H1 (cell line): Measurements from ENCODE around the gene MAN1C1. TPM values are rescaled to one million over a fixed set of nuclear protein-coding genes. Genes with fewer than 3 reads are reported as not detected.

Experiments
- CTCF ChIA-PET: fragments of 300-600 bp; sonication (Branson Sonifier 250); formaldehyde crosslinking; loops from one replicate; lab custom pipeline; 2021; ENCODE audit not compliant: partially characterized antibody; lab: Charles Lee
- POLR2A ChIA-PET: fragments of 300-600 bp; sonication (Branson Sonifier 250); formaldehyde crosslinking; loops from one replicate; lab custom pipeline; 2021; ENCODE audit warnings: inconsistent platforms; ENCODE audit not compliant: partially characterized antibody; lab: Charles Lee
- DNase-seq, 2 experiments: peaks; one replicate each; pipeline versions ENCODE4 v3.0.0 to v3.0.0-alpha.2; 2010 to 2022; ENCODE audit warnings: low spot score in 2 of 2, low read depth in 1 of 2, mixed read lengths in 1 of 2
- FAIRE-seq: peaks from 2 replicates; lab custom pipeline; 2011; peaks lifted over from hg19 to GRCh38; lab: Jason Lieb, UNC
- H2AFZ ChIP-seq: 2 replicates; pipeline ENCODE4 v1.8.1; 2012; ENCODE audit warnings: low read length, inconsistent platforms
- H2AK5ac ChIP-seq: 2 replicates; pipeline ENCODE4 v1.6.1; 2013; ENCODE audit warnings: low read depth, low read length
- H2BK120ac ChIP-seq: replicated peaks from 2 replicates; pipeline ENCODE3; 2013; ENCODE audit warnings: low read depth, low read length, inconsistent platforms
- H2BK12ac ChIP-seq: 2 replicates; pipeline ENCODE4 v1.6.1; 2013; ENCODE audit warnings: low read depth, low read length
- H2BK15ac ChIP-seq: 2 replicates; pipeline ENCODE4 v1.6.1; 2013; ENCODE audit warnings: low read length
- H2BK20ac ChIP-seq: 2 replicates; pipeline ENCODE4 v1.6.1; 2013; ENCODE audit warnings: low read length
- H2BK5ac ChIP-seq: 2 replicates; pipeline ENCODE4 v1.6.1; 2013; ENCODE audit warnings: low read depth, low read length
- H3K14ac ChIP-seq: 2 replicates; pipeline ENCODE4 v1.6.1; 2013; ENCODE audit warnings: inconsistent platforms; ENCODE audit not compliant: insufficient read length
- H3K18ac ChIP-seq: 2 replicates; pipeline ENCODE4 v1.6.1; 2013; ENCODE audit warnings: low read length; ENCODE audit errors: extremely low read depth
- H3K23ac ChIP-seq: 2 replicates; pipeline ENCODE4 v1.6.1; 2013; ENCODE audit warnings: inconsistent platforms; ENCODE audit not compliant: insufficient read length
- H3K23me2 ChIP-seq: 2 replicates; pipeline ENCODE4 v1.6.1; 2013; ENCODE audit warnings: low read depth, low read length
- H3K27ac ChIP-seq: 2 replicates; pipeline ENCODE4 v1.6.1; 2011; ENCODE audit warnings: low read depth, low read length, inconsistent platforms
- H3K27me3 ChIP-seq, 4 experiments: replicated peaks in 1 of 4; 1 replicate in 1 of 4; 2 replicates in 3 of 4; pipeline versions ENCODE4 v1.6.1 to v1.8.1; 2011 to 2013; ENCODE audit warnings: low read length in 3 of 4, mild to moderate bottlenecking in 3 of 4, inconsistent platforms in 2 of 4, mixed read lengths in 2 of 4, moderate library complexity in 1 of 4; ENCODE audit not compliant: control insufficient read depth in 3 of 4, insufficient read depth in 3 of 4; ENCODE audit errors: extremely low read depth in 1 of 4
- H3K36me3 ChIP-seq, 4 experiments: 2 replicates each; pipeline versions ENCODE4 v1.6.1 to v1.8.1; 2011 to 2013; ENCODE audit warnings: mild to moderate bottlenecking in 4 of 4, low read length in 3 of 4, moderate library complexity in 2 of 4, control low read depth in 1 of 4, inconsistent platforms in 1 of 4; ENCODE audit not compliant: insufficient read depth in 4 of 4, control insufficient read depth in 2 of 4
- H3K4ac ChIP-seq: replicated peaks from 2 replicates; pipeline ENCODE3; 2013; ENCODE audit warnings: low read length, low read depth, mixed read lengths, inconsistent platforms; ENCODE audit not compliant: insufficient read length
- H3K4me1 ChIP-seq, 4 experiments: replicated peaks in 1 of 4; 1 replicate in 1 of 4; 2 replicates in 3 of 4; pipeline versions ENCODE4 v1.6.1 to v1.8.1; 2011 to 2013; ENCODE audit warnings: low read length in 3 of 4, inconsistent platforms in 2 of 4, mixed read lengths in 1 of 4; ENCODE audit not compliant: insufficient read depth in 4 of 4, control insufficient read depth in 3 of 4
- H3K4me2 ChIP-seq, 2 experiments: 2 replicates each; pipeline versions ENCODE4 v1.6.1 to v1.8.1; 2011 to 2013; ENCODE audit warnings: low read depth in 2 of 2, low read length in 2 of 2, control low read depth in 1 of 2, inconsistent platforms in 1 of 2, mild to moderate bottlenecking in 1 of 2; ENCODE audit not compliant: insufficient read depth in 1 of 2
- H3K4me3 ChIP-seq, 4 experiments: fragments of 200-600, 300-600 bp in 1 of 4; sonication (generic), shearing (Covaris generic), sonication (Bioruptor Twin) in 1 of 4; 2 replicates each; pipeline versions ENCODE4 v1.5.1 to v1.8.1; 2011 to 2016; ENCODE audit warnings: low read length in 4 of 4, low read depth in 3 of 4, control low read depth in 2 of 4, inconsistent platforms in 2 of 4, mild to moderate bottlenecking in 2 of 4, mixed read lengths in 1 of 4, moderate library complexity in 1 of 4; ENCODE audit not compliant: insufficient read depth in 2 of 4; ENCODE audit errors: extremely low read depth in 1 of 4
- H3K56ac ChIP-seq: replicated peaks from 2 replicates; pipeline ENCODE3; 2013; ENCODE audit warnings: low read depth, mild to moderate bottlenecking, mixed read lengths, low read length, inconsistent platforms; ENCODE audit not compliant: insufficient read length
- H3K79me1 ChIP-seq: 2 replicates; pipeline ENCODE4 v1.6.1; 2013; ENCODE audit warnings: low read depth, low read length, control low read depth
- H3K79me2 ChIP-seq, 2 experiments: 2 replicates each; pipeline versions ENCODE4 v1.6.1 to v1.8.1; 2012 to 2013; ENCODE audit warnings: low read length in 2 of 2, mild to moderate bottlenecking in 2 of 2, inconsistent platforms in 1 of 2; ENCODE audit not compliant: insufficient read depth in 2 of 2, control insufficient read depth in 1 of 2
- H3K9ac ChIP-seq, 4 experiments: replicated peaks in 1 of 4; 1 replicate in 1 of 4; 2 replicates in 3 of 4; pipeline versions ENCODE4 v1.6.1 to v1.8.1; 2011 to 2013; ENCODE audit warnings: low read depth in 3 of 4, low read length in 3 of 4, control low read depth in 2 of 4, mild to moderate bottlenecking in 2 of 4, moderate library complexity in 2 of 4, inconsistent platforms in 1 of 4; ENCODE audit errors: extremely low read depth in 1 of 4
- H3K9me3 ChIP-seq, 2 experiments: 2 replicates each; pipeline versions ENCODE4 v1.6.1 to v1.8.1; 2012 to 2013; ENCODE audit warnings: mild to moderate bottlenecking in 2 of 2, moderate library complexity in 2 of 2, control low read depth in 1 of 2, inconsistent platforms in 1 of 2, low read depth in 1 of 2, low read length in 1 of 2, mixed read lengths in 1 of 2; ENCODE audit not compliant: insufficient read depth in 2 of 2
- H4K20me1 ChIP-seq, 2 experiments: replicated peaks in 1 of 2; 2 replicates each; pipeline versions ENCODE3 to v1.8.1; 2011 to 2013; ENCODE audit warnings: inconsistent platforms in 2 of 2, low read length in 2 of 2, mild to moderate bottlenecking in 1 of 2; ENCODE audit not compliant: insufficient read depth in 2 of 2, control insufficient read depth in 1 of 2
- H4K5ac ChIP-seq: 2 replicates; pipeline ENCODE4 v1.6.1; 2013; ENCODE audit warnings: low read length, low read depth, mixed read lengths, inconsistent platforms; ENCODE audit not compliant: insufficient read length
- H4K8ac ChIP-seq: 2 replicates; pipeline ENCODE4 v1.8.0; 2013; ENCODE audit warnings: mild to moderate bottlenecking, moderate library complexity, low read length, inconsistent platforms; ENCODE audit not compliant: insufficient read depth; ENCODE audit errors: extremely low read depth
- H4K91ac ChIP-seq: replicated peaks from 2 replicates; pipeline ENCODE3; 2013; ENCODE audit warnings: low read length, mixed read lengths, inconsistent platforms; ENCODE audit not compliant: insufficient read length
- BCL11A ChIP-seq, 2 experiments: IDR thresholded peaks; one replicate each; pipeline ENCODE4 v1.6.1; 2011; ENCODE audit warnings: low read depth in 2 of 2, low read length in 2 of 2, mild to moderate bottlenecking in 2 of 2
- SAP30 ChIP-seq: fragments of 300-600 bp; sonication (generic); IDR thresholded peaks from 2 replicates; pipeline ENCODE4 v1.7.1; 2012; ENCODE audit warnings: low read length, moderate library complexity, mild to moderate bottlenecking, inconsistent platforms; ENCODE audit not compliant: insufficient read depth, insufficient replicate concordance
- WGBS, 2 experiments: shearing (Covaris generic) in 1 of 2; methylation state at CpG; one replicate each; pipeline versions ENCODE4 v1.1.6 to v1.1.7; 2013 to 2015; ENCODE audit warnings: low lambda C conversion rate in 2 of 2, mixed read lengths in 2 of 2, inconsistent platforms in 1 of 2, low coverage in 1 of 2, missing lambda C conversion rate in 1 of 2; ENCODE audit not compliant: insufficient replicate concordance in 2 of 2, insufficient coverage in 1 of 2, insufficient read length in 1 of 2; ENCODE audit errors: extremely low coverage in 1 of 2, missing lambda C conversion rate in 1 of 2; 5-methylcytosine and 5-hydroxymethylcytosine counted together
- polyA plus RNA-seq, 7 experiments: library from polyadenylated mRNA; depleted of rRNA in 3 of 7; stranded (reverse) in 5 of 7; unstranded in 2 of 7; fragments of >200 nt in 5 of 7; fragments of 200-250 nt in 2 of 7; gene quantifications; 1 replicate in 5 of 7; 2 replicates in 1 of 7; 4 replicates in 1 of 7; pipeline versions ENCODE4 v1.2.1 to v1.2.3, GENCODE V29; 2011 to 2013; ENCODE audit warnings: missing spikeins in 2 of 7, mixed read lengths in 2 of 7
- total RNA-seq: library from RNA; stranded (reverse); fragmentation: NEBNext Ultra II Directional; extraction: Animal tissue kit (Norgen Biotek cat#: 25700); gene quantifications from 2 replicates; pipeline ENCODE4 v1.2.1, GENCODE V29; 2021

MAN1C1 gene
- total and polyA plus RNA-seq, 2 of the 8 experiments (the other 6 are each of a cell fraction or from before 2014, with no cell fraction given): 7.8 to 15.2 TPM

DNA sequence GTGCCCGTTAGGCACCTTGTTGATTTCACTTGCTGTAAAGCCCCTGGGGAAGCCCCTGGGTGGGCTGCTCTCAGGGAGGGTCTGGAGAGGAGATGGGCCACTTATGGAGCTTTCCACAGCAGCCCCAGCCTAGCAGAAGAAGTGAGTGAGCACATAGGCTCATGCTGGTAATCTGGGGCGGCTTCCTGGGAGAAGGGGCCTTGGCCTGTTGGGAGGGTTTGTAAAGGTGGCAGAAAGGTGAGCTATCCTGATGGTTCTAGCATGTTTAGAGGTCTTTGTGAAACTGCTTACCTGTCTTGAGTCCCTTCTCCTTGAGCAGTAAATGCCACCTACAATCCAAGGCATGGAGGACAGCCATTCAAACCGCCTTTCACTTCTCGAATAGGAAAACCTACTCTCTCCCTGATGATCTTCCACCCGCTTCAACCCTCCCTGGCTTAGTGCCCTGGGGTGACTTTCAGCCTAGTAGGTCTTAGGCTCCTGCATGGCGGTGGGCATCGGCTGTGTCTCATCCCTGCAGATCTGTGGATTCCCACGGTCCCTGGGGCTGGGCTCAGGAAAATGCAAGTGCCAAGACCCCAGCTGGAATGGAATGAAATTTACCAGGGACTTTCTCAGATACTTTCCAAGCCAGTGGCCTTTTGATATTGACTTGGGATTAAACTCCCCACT lies 95.8 kb downstream of the MAN1C1 start:
- no peak overlapping the region for H3K56ac ChIP-seq
- no peak overlapping the region for H4K8ac ChIP-seq
- POLR2A ChIA-PET: interaction anchor here (0.9 kb wide), 1 partner anchor 9 kb away, joined by 3 read pairs; no protein-coding TSS in a partner anchor
- H3K36me3 ChIP-seq: no peaks in the 10 kb centered on the region
- no peak overlapping the region for H3K23ac ChIP-seq
- H3K9me3 ChIP-seq: no peaks in the 10 kb centered on the region
- no peaks in the 10 kb centered on the region; the same call in 1 of the 2 replicates for H3K79me1 ChIP-seq
- no peak overlapping the region for H3K4ac ChIP-seq
- H2BK20ac ChIP-seq: no peak overlapping the region
- H2BK12ac ChIP-seq: no peak overlapping the region
- H3K18ac ChIP-seq: no peak overlapping the region; the same call in 1 of the 2 replicates
- DNase-seq (no peak), FAIRE-seq (no peak)
- no peaks in the 10 kb centered on the region for H3K27me3 ChIP-seq
- H4K5ac ChIP-seq: no peak overlapping the region
- H2BK5ac ChIP-seq: no peak overlapping the region
- no peak overlapping the region for H2AFZ ChIP-seq
- H4K20me1 ChIP-seq: no peaks in the 10 kb centered on the region
- 90% methylated on average over 7 of the region's 8 CpGs; no CpG with 5 or more reads in 1 of the 2 experiments for WGBS, 2 experiments
- H3K9ac ChIP-seq: no peak overlapping the region
- H3K4me2 ChIP-seq: no peak overlapping the region
- no peak overlapping the region for H3K27ac ChIP-seq
- H3K14ac ChIP-seq: no peak overlapping the region
- H3K4me3 ChIP-seq: no peak overlapping the region
- CTCF ChIA-PET: interaction anchor here (0.8 to 6.2 kb wide), 5 partner anchors 8 to 37 kb away, joined by 3 to 37 read pairs (median 4); no protein-coding TSS in a partner anchor
- no peak for TF ChIP-seq BCL11A (IDR thresholded peaks at IDR 0.05; ENCODE audit: low read depth in 2 of 2, low read length in 2 of 2)
- TF ChIP-seq SAP30: no peak
- H2BK120ac ChIP-seq: no peak overlapping the region
- H3K23me2 ChIP-seq: no peaks in the 10 kb centered on the region
- H3K4me1 ChIP-seq: peaks cover 10 to 20% (median 13%) of the 10 kb centered on the region in 4 experiments
- H4K91ac ChIP-seq: no peak overlapping the region
- H2BK15ac ChIP-seq: no peak overlapping the region
- no peaks in the 10 kb centered on the region for H3K79me2 ChIP-seq
- no peak overlapping the region for H2AK5ac ChIP-seq
